ENCODE data around the gene PIGK. TPM values are rescaled to one million over a fixed set of nuclear protein-coding genes. Genes with fewer than 3 reads are reported as not detected.

Gene PIGK
- total RNA-seq, 1 donor from 2014 or later: 28.6 TPM

DNA sequence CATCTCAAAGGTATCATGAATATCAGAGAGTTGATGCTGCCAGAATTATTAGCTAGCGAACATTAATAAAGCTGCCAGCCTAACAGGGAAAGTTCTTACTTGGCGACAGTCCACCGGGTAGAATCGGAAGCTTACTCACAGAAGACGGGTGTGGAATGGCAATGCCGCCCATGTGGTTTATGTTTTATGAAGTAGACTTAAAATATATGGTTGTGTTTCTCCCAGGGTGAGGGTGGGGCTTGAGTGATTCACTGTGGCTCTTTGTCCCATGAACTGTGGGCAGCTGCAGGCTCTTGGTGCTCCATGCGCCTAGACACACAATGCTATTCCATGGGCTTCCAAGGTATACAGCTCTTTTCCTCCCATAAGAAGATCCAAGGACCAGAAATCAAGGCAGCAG lies 162.7 kb downstream of the PIGK start:
- Histone ChIP-seq H3K9me3 (ENCODE audit: insufficient read depth, low read depth, low read length) (no peaks in the 10 kb centered on the region), H3K4me1 (ENCODE audit: insufficient read depth, low read length) (no peaks in the 10 kb centered on the region), H3K27ac (ENCODE audit: low read depth, low read length) (no peak overlapping the region), H3K4me2 (ENCODE audit: low read length) (no peak overlapping the region), H3K4me3 (ENCODE audit: insufficient read depth, low read depth, low read length) (no peak overlapping the region), H3K79me2 (ENCODE audit: insufficient read depth, low read length) (no peaks in the 10 kb centered on the region), H3K27me3 (ENCODE audit: insufficient read depth, low read length) (no peaks in the 10 kb centered on the region), H4K20me1 (ENCODE audit: insufficient read depth, low read length) (no peaks in the 10 kb centered on the region), H3K9ac (ENCODE audit: low read length) (no peak overlapping the region), H3K36me3 (ENCODE audit: insufficient read depth, low read length) (no peaks in the 10 kb centered on the region), H2AFZ (ENCODE audit: low read depth, low read length) (no peak overlapping the region)
- no peaks in the 10 kb centered on the region for H3K4me1 Mint-ChIP-seq (ENCODE audit: low read depth, unreplicated experiment)
- no peak for TF ChIP-seq CTCF (IDR thresholded peaks at IDR 0.05; ENCODE audit: insufficient read depth, low read depth, low read length)
- FAIRE-seq: no peak
- H3K27ac Mint-ChIP-seq (ENCODE audit: unreplicated experiment): no peak overlapping the region
- no peaks in the 10 kb centered on the region for H3K9me3 Mint-ChIP-seq (ENCODE audit: unreplicated experiment)
- H3K4me3 Mint-ChIP-seq (ENCODE audit: unreplicated experiment): no peak overlapping the region
- H3K27me3 Mint-ChIP-seq (ENCODE audit: low read depth, unreplicated experiment): peaks cover 6% of the 10 kb centered on the region
- DNase-seq (ENCODE audit: low read depth): no peak
- H3K36me3 Mint-ChIP-seq (ENCODE audit: low read depth, unreplicated experiment): no peaks in the 10 kb centered on the region

- FAIRE-seq: no peak
- Mint-ChIP-seq H3K4me3 (ENCODE audit: unreplicated experiment) (no peak overlapping the region), H3K4me1 (ENCODE audit: low read depth, unreplicated experiment) (peaks cover 4% of the 10 kb centered on the region), H3K27me3 (ENCODE audit: low read depth, unreplicated experiment) (peaks cover 6% of the 10 kb centered on the region), H3K27ac (ENCODE audit: unreplicated experiment) (no peak overlapping the region), H3K9me3 (ENCODE audit: unreplicated experiment) (no peaks in the 10 kb centered on the region), H3K36me3 (ENCODE audit: low read depth, unreplicated experiment) (no peaks in the 10 kb centered on the region)
- Histone ChIP-seq H3K9me3 (ENCODE audit: insufficient read depth, low read depth, low read length) (no peaks in the 10 kb centered on the region), H3K36me3 (ENCODE audit: insufficient read depth, low read length) (no peaks in the 10 kb centered on the region), H3K27ac (ENCODE audit: low read depth, low read length) (no peak overlapping the region), H2AFZ (ENCODE audit: low read depth, low read length) (no peak overlapping the region), H3K79me2 (ENCODE audit: insufficient read depth, low read length) (no peaks in the 10 kb centered on the region), H3K4me3 (ENCODE audit: insufficient read depth, low read depth, low read length) (no peak overlapping the region), H3K27me3 (ENCODE audit: insufficient read depth, low read length) (no peaks in the 10 kb centered on the region), H3K4me1 (ENCODE audit: insufficient read depth, low read length) (no peaks in the 10 kb centered on the region), H4K20me1 (ENCODE audit: insufficient read depth, low read length) (no peaks in the 10 kb centered on the region), H3K9ac (ENCODE audit: low read length) (no peak overlapping the region), H3K4me2 (ENCODE audit: low read length) (no peak overlapping the region)
- no peak for TF ChIP-seq CTCF (IDR thresholded peaks at IDR 0.05; ENCODE audit: insufficient read depth, low read depth, low read length)
- no peak for TF ChIP-seq EZH2 (IDR thresholded peaks at IDR 0.05; ENCODE audit: insufficient read depth, low read length)
- DNase-seq (ENCODE audit: low read depth): no peak
Measured at GRCh38 chr1:77051425-77051824, 167.8 kb downstream of the PIGK start.

DNA sequence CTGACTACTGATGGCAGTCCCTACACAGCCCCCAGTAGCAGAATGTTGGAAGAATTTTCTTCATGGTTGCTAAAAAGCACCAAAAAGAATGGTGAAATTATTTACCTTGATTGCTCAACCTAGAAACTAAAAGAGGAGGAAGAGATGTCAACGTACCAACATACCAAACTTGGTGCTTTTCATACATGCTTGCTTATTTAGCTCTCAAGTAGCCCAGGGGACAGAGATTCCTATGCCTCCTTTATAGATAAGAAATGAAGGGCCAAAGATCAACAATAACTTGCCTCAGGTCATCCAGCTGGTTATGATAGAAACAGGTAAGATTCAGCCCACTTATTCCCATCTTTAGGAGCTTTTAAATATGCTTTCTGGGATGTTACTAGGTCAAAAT lies 170.6 kb downstream of the PIGK start:
- Histone ChIP-seq H3K4me1 (ENCODE audit: insufficient read depth, low read length) (no peaks in the 10 kb centered on the region), H3K4me2 (ENCODE audit: low read length) (no peak overlapping the region), H3K9me3 (ENCODE audit: insufficient read depth, low read depth, low read length) (no peaks in the 10 kb centered on the region), H3K79me2 (ENCODE audit: insufficient read depth, low read length) (no peaks in the 10 kb centered on the region), H3K9ac (ENCODE audit: low read length) (no peak overlapping the region), H3K27me3 (ENCODE audit: insufficient read depth, low read length) (no peaks in the 10 kb centered on the region), H3K4me3 (ENCODE audit: insufficient read depth, low read depth, low read length) (no peak overlapping the region), H2AFZ (ENCODE audit: low read depth, low read length) (no peak overlapping the region), H4K20me1 (ENCODE audit: insufficient read depth, low read length) (no peaks in the 10 kb centered on the region), H3K36me3 (ENCODE audit: insufficient read depth, low read length) (no peaks in the 10 kb centered on the region), H3K27ac (ENCODE audit: low read depth, low read length) (no peak overlapping the region)
- Mint-ChIP-seq H3K27ac (ENCODE audit: unreplicated experiment) (no peak overlapping the region), H3K9me3 (ENCODE audit: unreplicated experiment) (no peaks in the 10 kb centered on the region), H3K27me3 (ENCODE audit: low read depth, unreplicated experiment) (peaks cover 10% of the 10 kb centered on the region), H3K4me3 (ENCODE audit: unreplicated experiment) (no peak overlapping the region), H3K36me3 (ENCODE audit: low read depth, unreplicated experiment) (no peaks in the 10 kb centered on the region), H3K4me1 (ENCODE audit: low read depth, unreplicated experiment) (peaks cover 4% of the 10 kb centered on the region)
- FAIRE-seq (no peak), DNase-seq (ENCODE audit: low read depth) (no peak)
- TF ChIP-seq EZH2 (IDR thresholded peaks at IDR 0.05; ENCODE audit: insufficient read depth, low read length): no peak
- no peak for TF ChIP-seq CTCF (IDR thresholded peaks at IDR 0.05; ENCODE audit: insufficient read depth, low read depth, low read length)
